GM20000 (cell line): Measurements from ENCODE around the gene NR4A2.

Experiments
- DNase-seq: peaks from one replicate; pipeline ENCODE4 v3.0.0; 2012; ENCODE audit warnings: low spot score
- CTCF ChIP-seq: IDR thresholded peaks from 2 replicates; pipeline ENCODE4 v1.5.1; 2012; ENCODE audit warnings: mild to moderate bottlenecking, control low read depth; ENCODE audit errors: extremely low read depth, missing control alignments

The NR4A2 gene

GRCh38 chr2:156339865-156340264 is 7.3 kb upstream of the NR4A2 start:
- DNase-seq = no peak
- TF ChIP-seq CTCF = no peak

DNA sequence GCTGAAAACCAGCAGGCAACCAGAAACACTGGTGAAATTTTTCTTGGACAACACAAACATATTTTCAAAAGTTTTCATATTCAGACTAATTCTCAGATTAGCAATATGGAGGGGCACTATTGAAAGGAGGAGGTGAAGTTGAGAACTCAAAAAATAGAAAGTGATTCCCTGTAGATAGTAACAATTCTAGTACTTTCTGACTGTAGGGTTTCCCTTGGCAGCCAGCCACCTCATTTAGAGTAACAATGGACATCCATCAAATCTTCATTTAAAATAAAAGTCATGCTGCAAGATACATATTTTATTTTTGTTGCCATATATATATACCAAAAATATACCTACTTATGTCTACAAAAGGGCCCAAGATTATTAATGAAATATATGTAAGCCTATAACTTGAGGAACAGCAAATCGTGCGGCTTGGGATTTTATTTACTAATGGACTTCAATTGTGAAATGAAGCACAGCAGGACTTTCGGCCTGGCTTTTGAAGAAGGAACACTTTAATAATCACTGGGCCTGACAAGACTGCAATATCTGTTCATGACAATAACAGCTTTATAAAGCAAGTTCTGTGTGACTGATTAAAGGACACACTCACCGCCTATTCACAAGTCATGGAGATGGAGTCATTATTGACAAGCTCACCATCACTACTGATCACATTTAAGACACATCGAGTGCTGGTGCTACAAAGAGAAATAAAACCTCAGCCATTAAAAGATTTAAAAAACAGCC is 6.8 kb upstream of the NR4A2 start:
- TF ChIP-seq CTCF = no peak
- no peak for DNase-seq

DNA sequence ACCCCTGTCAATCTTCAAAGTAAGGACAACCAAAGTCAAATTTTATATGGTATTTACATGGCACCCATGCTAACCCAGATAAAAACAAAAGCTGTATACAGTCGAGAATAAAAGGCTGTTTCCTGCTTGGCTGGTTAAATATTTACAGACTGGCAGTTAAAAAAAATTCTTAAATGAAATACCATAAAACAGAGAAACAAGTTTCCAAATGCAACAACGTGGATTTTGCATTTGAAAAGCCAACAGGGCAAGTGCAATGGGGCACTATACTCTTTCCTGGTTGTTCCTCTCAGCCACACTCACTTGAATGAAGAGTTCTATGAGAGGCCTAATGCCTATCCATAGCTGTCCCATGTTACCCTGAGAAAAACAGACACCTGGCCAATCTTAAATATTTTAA is 6.1 kb upstream of the NR4A2 start:
- TF ChIP-seq CTCF = no peak
- DNase-seq = no peak

GRCh38 chr2:156334496-156335478 is 2.3 kb upstream of the NR4A2 start:
- peak; percentile 67 for DNase-seq
- TF ChIP-seq CTCF = no peak

- DNase-seq = peak; percentile 61
- no peak for TF ChIP-seq CTCF
These were observed 1.5 kb upstream of the NR4A2 start for GRCh38 chr2:156333951-156334495.

DNA sequence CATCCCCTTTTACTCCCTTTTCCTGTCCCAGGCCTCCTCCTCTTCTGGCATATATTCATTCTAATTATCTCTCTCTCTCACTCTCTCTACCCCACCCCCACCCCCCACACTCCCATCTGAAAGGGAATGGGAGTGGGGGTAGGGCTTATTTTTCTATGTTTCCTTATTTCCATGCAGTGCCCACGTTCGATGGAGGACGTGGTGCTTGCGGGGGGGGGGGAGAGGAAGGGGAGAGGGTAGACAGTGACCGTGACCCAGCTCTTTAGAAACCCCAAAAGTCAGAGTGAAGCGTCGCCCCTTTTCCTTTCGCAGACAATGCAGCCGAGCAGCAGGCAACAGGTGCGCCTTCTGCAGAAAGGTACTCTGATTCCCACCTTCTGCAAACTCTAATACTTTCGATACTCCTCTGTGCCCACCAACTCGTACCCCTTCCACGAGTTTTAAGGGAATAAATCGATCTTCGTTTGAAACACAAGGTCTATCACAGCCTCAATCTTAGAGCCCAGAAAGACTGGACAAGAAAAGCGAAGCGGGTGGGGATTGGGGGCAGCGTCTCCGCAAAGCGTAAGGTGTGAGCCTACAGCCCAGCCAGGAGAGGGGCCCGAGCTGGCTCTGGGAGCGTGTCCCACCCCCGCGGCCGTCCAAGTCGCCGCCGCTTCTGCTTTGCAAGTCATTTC is 891 bp upstream of the NR4A2 start:
- DNase-seq = peak; percentile 68

More for the DNA sequence above, 891 bp upstream of the NR4A2 start:
- no peak for TF ChIP-seq CTCF
